SHP77 treated with DMSO at 0.1 percent for 48 hours (cell line): ENCODE results near the gene PSMC6.
"Not testable (repeated sequence)": the region's sequence is repeated elsewhere in the genome, so short reads cannot be mapped to it uniquely, and the experiment has no call there.

Experiments
- DNase-seq: peaks from one replicate; lab custom pipeline; 2025; lab: John Stamatoyannopoulos, UW

The PSMC6 gene

DNA sequence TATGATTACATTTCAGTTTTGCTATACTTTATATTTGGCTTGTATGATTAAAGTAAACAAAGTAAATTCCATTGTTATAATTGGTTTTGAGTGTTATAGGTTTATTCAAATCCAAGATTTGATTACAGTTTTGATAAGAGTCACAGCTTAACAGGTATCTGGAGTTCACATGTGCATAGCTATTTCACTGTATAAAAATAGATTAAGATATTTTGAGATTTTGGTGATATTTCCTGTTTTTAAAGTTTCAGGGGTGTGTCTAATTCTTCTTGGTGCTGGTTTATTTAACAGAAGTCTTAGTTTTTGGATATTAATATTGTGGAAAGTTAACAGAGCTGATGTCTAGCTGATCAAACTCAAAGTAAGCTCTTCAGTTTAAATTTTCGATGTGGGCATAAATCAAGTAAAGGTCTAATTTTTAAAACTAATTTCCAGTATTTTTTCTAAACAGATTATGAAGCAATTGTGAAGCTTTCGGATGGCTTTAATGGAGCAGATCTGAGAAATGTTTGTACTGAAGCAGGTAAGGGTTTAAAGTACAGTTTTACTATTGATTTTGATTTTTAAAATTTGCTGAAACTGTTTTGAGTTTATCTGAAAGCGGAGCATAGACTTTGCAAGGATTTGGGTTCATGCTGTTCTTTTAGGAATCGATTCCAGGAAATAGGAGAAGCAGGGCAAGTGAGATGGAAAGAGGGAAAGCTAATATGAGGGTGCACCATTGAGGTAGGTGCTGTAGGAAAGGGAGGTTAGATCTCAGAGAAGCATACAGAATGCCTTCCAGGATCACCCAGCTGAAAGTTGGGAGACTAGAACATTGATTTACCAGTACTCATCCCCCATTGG lies 16.7 kb downstream of the PSMC6 start:
- no peak for DNase-seq

DNA sequence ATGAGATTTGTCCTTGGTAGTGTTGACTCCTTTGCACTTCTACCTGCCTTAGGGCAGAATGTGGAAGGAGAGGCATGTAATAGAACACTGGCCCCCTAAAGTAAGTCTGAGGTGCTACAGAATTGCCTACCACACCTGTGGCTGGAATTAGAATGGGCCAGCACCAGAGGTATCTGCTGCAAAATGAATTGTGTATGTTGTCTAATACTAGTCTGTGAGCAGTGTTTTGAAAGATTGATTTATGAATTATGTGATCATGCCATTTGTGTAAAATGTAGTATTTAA lies 17.3 kb downstream of the PSMC6 start:
- DNase-seq = no peak

DNA sequence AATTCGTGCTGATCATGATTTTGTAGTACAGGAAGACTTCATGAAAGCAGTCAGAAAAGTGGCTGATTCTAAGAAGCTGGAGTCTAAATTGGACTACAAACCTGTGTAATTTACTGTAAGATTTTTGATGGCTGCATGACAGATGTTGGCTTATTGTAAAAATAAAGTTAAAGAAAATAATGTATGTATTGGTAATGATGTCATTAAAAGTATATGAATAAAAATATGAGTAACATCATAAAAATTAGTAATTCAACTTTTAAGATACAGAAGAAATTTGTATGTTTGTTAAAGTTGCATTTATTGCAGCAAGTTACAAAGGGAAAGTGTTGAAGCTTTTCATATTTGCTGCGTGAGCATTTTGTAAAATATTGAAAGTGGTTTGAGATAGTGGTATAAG lies 20.5 kb downstream of the PSMC6 start:
- not testable (repeated sequence) for DNase-seq

DNA sequence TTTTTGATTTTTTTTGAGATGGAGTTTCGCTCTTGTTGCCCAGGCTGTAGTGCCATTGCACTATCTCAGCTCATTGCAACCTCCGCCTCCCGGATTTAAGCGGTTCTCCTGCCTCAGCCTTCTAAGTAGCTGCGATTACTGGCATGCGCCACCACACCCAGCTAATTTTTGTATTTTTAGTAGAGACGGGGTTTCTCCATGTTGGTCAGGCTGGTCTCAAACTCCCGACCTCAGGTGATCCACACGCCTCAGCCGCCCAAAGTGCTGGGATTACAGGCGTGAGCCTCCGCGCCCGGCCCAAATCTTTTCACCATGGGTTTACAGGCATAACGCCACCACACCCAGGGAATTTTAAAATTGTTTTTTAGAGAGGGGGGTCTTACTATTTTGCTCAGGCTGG lies 22.0 kb downstream of the PSMC6 start:
- not testable (repeated sequence) for DNase-seq

DNA sequence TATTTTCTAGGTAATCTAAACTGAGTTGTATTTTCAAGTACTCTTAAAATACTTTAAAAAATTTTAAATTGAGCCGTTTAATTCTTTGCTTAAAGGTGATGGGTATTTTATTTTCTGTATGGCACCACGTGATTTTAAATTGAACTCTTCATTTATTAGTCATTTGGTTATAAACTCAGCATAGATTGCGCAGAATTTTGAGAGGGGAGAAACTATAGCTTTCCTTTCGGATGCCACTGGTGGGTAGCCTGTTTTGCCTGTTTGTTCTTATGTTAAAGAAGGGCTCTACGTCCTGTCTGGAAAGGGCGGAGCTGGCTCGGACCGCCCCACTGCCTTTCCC lies 22.6 kb downstream of the PSMC6 start:
- DNase-seq = no peak

DNA sequence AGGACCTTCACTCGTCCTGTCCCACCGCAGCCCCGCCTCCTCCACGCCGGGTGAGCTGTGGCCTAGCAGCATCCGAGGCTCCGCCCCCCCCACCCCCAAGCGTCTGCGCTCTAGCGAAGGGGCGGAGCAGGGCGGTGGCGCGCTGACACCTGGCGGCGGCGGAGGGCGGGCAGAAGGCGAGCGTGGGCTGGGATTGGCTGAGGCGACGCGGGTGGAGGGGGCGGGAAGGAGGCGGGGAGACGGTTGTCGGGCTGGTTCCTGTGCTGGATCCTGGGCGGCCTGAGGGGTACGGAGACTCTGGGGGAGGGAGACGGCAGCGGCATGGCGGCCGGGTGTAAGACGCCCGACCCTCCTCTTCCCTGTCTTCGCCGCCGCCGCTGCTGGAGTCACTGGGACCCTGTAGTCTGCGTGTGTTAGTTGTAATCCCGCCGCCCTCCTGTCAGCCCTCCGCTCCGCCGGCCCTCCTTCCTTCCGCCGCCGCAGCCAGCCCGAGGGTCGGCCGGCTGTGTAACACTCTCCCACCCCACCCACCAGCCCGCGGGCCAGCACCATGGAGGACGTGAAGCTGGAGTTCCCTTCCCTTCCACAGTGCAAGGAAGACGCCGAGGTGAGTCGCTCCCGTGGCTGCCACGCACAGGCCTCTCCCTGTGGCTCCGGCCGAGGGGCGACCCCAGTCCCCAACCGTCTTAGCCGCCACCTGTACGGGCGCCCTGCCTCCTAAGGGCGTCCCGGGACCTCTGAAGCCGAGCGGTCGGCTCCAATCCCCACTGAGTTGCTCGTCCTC lies 23.1 kb downstream of the PSMC6 start, which contains the start of gene STYX:
Gene STYX (plus strand): TSS at position 242 of the 784 bp plus-strand sequence. CDS start 309 bp downstream, at position 551.
- peak; percentile 88 for DNase-seq

DNA sequence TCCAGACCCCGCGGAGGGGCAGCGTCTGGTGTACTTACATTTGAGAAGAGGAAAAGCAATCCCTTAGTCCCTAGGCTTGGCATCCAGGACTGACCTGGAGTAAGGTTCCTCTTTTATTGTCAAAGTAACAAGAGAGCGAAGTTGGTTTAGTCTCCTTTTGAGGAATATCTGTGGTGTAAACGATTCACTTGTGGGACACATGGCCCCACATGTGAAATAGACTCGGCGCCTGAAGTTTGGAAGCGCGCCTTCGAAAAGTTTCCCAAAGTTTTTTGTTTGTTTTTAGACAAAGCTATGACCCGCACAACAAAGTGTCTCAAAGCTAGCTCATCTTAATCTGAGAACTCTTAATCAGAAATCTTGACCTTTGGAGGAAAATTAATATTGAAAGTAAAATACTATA lies 23.7 kb downstream of the PSMC6 start:
- no peak for DNase-seq

DNA sequence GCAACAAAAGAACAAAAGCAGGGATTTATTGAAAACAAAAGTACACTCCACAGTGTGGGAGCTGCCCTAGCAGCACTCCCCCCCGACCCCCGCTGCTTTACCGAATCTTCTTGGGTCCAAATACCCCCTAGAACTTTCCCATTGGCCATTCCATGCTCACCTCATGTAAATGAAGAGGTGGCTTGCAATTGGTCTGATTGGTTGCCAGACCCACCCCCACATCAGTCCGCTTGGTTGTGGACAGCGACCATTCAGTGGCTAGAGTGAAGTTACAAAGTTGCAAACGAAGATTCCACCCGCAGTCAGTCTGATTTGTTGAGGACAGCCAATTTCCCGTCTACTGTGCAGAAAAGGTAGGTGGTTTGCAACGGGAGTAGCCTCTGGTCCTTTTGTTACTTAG lies 26.8 kb downstream of the PSMC6 start:
- DNase-seq = no peak

DNA sequence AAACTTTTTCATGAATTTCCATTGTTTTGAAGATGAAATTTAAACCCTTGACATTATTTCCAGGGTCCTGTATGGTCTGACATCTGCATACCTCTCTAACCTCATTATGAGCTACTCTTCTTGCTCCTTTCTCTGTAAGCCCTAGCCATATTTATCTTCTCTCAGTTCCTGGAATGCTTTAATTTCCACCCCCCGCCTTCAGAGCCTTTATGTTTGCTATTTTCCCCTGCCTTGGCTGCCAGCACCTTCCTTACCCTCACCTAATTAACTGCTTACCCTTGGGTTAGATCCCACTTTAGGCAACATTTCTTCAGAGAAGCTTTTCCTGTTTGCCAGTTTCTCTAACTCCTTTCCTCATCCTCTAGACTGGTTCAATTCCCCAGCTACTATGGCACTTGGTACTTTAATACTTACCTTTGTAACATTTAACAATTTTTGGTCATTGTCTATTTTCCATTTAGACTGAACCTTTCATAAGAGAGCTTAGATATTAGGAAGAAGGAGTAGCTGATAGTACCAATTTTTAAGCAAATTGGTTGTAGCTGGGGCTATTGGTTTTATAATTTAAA lies 29.0 kb downstream of the PSMC6 start:
- DNase-seq = no peak

DNA sequence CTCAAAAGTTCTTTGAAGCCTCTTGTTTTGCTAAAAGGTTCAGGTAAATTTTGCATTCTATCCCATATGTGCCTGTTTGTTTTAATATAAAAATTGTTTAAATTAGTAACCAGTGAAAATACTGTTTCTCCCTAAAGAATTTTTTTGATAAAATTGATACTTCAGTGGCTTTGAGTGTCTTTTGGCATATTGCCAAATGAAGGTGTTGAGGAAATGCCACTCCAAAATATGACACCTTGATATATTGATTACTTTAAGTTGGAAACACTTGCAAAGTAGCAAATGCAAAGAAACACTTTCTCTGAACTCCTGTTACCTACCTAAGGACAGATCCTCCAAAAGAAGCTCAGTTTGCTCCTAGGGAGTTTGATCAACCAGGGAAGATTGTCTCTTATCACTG lies 31.4 kb downstream of the PSMC6 start:
- DNase-seq = no peak

DNA sequence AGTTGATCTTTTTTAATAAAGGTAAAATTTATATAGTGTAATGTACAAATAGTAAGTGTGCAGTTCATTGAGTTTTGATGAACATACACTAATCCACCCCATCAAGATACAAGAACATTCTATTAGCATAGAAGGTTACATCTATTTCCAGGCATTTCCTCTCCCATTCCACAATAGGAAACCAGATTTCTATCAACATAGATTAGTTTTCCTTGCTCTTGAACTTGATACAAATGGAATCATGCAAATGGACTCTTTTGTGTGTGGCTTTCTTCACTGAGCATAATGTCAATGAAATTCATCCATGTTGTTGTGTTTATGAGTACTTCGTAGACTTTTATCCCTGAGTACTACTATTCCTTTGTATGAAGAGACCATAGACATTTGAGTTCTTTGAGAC lies 33.8 kb downstream of the PSMC6 start:
- DNase-seq = no peak

DNA sequence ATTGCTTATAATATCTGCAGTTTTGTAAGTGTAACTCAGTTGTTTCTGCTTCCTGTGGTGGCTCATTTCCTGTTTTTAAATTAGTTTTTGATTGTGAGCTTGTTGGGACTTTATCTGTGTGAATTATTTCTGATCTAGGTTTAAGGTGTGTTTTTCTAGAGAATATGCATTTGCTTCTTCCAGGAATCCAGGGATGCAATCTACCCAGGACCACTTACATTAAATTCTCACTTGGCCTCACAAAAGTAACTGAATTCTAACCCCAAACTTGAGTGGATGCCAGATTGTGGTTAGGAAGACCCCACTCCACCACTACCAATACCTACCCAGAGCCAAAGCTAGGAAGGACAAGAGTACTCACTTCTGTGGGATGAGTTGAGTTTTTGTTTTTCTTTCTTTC lies 34.9 kb downstream of the PSMC6 start:
- DNase-seq = no peak

DNA sequence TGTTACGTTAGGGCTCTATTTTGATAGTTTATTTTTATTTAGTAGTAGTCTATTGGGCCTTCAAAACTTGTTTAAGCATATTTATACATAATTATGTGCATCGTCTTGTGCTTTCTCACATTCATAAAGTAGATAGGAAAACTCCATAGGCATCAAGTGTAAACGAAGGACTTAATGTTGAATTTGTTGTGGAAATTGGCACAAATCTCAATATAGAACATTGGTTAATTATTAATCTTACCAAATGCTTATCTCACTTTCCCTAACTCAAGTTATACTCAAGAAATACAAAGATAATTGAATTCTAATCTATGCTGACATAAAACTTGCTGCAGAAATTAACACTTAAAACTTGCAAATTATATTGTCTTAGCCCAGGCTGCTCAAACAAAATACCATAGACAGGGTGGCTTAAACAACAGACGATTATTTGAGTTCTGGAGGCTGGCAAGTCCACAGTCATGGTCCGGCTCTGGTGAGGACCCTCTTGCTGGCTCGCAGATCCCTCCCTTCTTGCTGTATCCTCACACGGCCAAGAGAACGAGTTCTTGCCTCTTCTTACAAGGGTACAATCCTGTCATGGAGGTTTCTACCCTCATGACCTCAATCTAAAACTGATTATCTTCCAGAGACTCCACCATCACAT lies 41.8 kb downstream of the PSMC6 start:
- no peak for DNase-seq

DNA sequence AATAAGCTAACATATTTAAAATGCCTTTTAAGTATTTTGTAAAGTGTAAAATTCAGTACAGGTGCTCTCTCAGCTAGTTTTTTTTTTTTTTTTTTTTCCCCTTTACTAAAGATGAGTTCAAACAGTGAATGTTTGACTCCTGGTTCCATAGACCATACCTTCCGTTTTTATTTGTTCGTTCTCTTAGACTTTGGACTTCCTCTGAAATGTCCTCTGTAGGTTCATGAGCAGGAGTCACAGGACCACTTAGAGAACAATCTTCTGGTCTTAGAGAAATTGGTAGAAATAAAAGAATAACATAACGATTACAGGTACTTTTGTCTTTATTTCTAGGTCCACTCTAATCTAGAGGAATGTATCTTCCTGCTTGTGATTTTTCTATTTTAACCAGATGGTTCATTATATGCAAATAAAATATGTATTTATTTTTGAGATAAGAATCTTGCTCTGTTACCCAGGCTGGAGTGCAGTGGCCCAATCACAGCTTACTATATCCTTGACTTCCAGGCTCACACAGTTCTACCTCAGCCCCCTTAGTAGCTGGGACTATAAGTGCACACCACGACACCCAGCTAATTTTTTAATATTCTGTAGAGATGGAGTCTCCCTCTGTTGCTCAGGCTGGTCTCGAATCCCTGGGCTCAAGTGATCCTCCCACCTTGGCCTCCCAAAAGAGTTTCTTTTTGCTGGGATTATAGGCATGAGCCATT lies 48.8 kb downstream of the PSMC6 start:
- no peak for DNase-seq

DNA sequence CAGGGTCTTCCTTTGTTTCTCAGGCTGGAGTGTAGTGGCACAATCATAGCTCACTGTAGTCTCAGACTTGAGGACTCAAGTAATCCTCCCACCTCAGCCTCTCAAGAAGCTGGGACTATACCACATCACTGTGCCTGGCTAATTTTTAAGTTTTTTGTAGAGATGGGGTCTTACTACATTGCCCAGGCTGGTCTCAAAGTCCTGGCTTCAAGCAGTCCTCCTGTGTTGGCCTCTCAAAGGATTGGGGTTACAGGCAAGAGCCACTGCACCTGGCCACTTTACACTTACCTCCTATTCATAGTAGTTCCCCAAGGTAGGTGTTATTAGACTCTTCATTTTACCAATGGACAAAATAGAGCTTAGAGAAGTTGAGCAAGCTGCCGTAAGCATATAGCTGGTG lies 52.1 kb downstream of the PSMC6 start:
- DNase-seq = no peak

DNA sequence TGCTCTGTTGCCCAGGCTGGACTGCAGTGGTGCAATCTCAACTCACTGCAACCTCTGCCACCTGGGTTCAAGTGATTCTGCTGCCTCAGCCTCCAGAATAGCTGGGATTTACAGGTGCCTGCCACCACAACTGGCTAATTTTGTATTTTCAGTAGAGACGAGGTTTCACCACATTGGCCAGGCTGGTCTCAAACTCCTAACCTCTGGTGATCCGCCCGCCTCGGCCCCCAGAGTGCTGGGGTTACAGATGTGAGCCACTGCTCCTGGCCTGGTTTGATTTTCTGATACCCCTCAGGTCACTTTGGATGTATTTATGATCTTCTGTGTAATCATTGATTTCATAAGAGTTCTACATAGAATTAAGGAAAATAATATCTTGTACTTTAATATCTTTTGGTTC lies 55.9 kb downstream of the PSMC6 start:
- not testable (repeated sequence) for DNase-seq

DNA sequence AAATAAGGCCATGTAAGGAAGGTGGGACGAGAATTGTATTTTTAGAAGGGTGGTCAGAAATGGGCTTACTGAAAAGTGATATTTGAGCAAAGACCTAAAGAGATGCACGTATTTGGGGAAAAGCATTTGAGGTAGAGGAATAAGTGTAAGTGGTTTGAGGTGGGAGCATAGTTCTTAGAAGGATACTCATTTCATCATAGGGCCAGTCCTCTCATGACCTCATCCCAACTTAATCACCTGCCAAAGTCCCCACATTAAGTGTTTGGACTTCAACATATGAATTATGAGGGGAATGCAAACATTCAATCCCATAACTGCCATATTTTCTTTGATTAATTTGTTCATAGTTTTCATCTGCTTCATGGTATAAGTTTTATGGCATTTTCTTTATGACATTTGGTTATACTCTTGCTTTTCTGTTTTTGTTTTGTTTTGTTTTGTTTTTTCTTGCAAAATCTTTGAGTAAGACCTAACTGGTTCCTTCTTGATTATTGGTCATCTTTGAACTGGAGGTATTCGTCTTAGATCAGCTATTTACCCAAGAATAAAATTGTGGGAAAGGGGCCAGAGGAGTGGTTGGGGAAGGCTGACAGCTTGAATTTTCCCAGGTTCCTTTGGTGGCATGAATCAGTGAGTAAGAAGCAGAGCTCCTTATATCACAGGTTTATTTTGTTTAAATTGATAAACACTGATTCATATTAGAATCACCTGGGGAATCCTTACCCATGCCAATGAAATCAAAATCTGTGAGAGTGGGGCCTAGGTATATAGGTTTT lies 60.2 kb downstream of the PSMC6 start:
- DNase-seq = no peak

DNA sequence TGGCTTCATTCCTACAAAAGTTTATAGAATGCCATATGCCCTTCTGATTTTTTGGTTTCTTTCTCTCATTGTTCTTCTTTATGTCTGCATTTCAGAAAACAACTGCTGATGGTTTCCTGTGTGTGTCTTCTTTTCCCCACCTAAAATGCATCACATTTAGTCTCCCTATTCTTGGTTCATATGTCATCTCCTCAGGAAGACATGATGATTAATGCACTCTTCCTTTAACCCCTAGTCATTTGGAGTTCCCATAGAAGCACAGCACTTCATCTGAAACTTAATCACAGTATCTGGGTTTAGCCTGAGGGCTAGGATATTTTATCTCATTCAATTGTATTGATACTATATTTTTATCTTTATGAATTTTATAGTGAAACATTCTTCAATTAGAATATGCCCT lies 62.9 kb downstream of the PSMC6 start:
- DNase-seq = no peak

DNA sequence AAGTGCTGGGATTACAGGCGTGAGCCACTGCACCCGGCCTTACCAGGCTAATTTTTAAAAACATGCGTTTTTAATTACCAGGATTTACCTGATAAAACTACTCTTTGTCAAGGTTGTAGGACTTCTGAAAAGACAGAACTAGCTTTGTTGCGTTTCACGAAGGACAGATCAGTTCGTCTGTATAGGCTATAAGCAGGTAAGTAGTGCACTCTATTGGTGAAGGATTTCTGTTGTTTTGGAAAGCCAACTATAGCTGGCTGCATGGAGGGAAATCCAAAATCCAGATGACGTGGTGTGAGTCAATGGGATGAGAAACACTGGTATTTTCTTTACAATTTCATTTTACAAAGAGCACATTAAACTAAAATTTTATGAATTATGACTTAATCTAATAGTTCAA lies 69.8 kb downstream of the PSMC6 start:
- DNase-seq = no peak
